LNCaP clone FGC (cell line): ENCODE data around the gene PGRMC2.

ENCODE experiments used
- DNase-seq: peaks from one replicate; pipeline ENCODE4 v3.0.0-alpha.2; 2011; ENCODE audit warnings: low read depth
- H3K4me3 ChIP-seq: 2 replicates; pipeline ENCODE4 v1.5.1; 2011; ENCODE audit warnings: mild to moderate bottlenecking, low read depth, low read length, control low read depth
- TF ChIP-seq, protein P1 (sequence below): IDR thresholded peaks from 2 replicates; pipeline ENCODE4 v1.5.1; 2012; ENCODE audit warnings: mild to moderate bottlenecking; ENCODE audit not compliant: control insufficient read depth, insufficient read depth; ENCODE audit errors: extremely low read depth

PGRMC2 gene

DNA sequence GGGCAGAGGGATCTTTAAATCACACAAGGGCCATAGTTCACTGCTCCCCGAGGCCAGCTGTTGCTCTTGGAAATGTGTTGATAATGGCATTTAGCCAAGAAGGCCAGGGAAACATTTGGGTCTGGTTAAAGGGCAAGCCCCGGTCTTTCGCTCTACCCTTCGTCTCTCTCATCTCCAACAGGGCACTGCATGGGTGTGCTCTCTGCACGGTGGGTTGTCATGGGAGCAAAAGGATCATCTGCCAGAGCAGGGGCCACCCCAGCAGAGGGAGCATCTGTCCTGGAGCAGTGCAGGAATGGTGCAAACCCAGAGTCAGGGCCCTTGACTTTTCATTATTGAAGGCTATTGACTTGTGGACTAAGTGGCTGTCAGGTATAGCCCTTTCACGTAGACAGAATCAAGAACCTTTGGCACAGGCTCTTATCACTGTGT, 22.7 kb upstream of the PGRMC2 start:
- no peak for DNase-seq
- H3K4me3 ChIP-seq = no peak overlapping the region
- TF ChIP-seq, protein P1, sequence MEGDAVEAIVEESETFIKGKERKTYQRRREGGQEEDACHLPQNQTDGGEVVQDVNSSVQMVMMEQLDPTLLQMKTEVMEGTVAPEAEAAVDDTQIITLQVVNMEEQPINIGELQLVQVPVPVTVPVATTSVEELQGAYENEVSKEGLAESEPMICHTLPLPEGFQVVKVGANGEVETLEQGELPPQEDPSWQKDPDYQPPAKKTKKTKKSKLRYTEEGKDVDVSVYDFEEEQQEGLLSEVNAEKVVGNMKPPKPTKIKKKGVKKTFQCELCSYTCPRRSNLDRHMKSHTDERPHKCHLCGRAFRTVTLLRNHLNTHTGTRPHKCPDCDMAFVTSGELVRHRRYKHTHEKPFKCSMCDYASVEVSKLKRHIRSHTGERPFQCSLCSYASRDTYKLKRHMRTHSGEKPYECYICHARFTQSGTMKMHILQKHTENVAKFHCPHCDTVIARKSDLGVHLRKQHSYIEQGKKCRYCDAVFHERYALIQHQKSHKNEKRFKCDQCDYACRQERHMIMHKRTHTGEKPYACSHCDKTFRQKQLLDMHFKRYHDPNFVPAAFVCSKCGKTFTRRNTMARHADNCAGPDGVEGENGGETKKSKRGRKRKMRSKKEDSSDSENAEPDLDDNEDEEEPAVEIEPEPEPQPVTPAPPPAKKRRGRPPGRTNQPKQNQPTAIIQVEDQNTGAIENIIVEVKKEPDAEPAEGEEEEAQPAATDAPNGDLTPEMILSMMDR = no peak

DNA sequence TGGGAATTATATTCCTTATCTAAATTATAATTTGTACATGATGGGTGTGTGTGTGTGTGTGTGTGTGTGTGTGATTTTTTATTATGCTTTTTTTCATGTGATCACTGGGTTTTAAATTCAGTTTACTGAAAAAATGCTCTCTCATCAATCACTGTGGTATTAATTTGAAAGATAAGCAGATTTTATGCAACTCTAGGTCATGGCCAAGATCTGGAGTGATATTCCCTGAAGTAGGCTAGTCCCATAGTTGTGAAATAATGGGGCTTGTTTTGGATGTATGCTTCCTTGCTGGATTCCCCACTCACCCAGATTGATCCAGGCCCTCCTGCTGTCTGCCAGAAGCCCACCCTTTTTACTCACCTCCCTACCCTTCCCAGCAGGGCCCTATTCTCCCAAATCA, 22.0 kb upstream of the PGRMC2 start:
- no peak for DNase-seq
- no peak overlapping the region for H3K4me3 ChIP-seq
- TF ChIP-seq, protein P1 = no peak

DNA sequence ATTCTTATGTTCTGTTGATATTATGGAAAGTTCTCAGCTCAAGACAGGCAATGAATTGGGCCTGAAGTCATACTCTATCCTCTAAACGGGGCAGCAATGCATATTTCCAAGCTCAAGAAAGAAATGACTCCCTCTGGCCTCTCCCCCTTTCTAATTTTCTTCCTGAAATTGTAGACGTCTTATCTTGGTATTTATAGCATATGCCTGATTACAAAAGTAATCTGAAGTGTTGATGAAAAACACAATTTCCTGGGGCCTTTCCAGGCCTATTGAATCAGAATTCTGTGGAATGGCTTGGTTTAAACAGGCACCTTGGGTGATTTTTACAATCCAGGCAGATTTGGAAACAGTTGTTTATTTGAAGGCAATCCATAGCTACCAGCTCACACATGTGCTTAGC, 21.4 kb upstream of the PGRMC2 start:
- DNase-seq = no peak
- TF ChIP-seq, protein P1 = no peak
- no peak overlapping the region for H3K4me3 ChIP-seq

GRCh38 chr4:128307123-128307571, 19.5 kb upstream of the PGRMC2 start:
- DNase-seq = no peak
- no peak overlapping the region for H3K4me3 ChIP-seq
- TF ChIP-seq, protein P1 = no peak

DNA sequence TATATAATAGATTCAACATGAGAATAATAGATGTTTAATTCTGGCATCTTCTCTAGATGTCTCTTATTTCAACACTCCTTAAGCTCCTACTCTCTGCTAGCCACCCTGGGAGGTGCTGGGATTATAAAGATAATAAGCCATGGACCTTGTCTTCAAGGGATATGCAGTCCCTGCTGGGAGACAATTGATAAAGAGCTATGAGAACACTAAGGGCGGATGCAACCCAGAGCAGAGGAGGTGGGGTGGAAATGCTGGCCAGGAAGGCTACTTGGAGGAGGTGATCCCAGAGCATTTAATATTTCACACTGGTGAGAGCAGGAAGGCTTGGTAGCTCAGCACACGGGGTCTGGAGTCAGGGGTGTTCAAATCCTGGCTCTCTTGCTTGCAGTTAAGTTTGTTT, 18.3 kb upstream of the PGRMC2 start:
- TF ChIP-seq, protein P1 = no peak
- H3K4me3 ChIP-seq = no peak overlapping the region
- DNase-seq = no peak

DNA sequence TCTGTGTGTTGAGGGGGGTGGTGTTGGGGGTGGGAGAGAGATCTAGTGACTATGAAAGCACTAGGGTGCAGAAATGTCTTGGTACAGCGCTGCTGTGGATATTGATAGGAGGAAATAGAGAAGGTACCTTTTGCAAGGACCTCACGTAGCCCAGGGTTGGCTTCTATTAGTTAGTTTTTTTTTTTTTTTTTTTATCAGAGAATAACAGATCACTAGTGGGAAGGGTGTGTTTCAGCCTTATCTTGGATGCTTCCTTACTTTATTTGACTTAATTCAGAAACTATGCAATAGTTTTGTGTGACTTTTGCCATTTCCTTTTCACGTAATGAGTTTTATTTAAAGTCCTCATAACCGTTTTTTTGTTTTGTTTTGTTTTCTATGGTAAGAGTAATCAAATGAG, 16.4 kb upstream of the PGRMC2 start:
- H3K4me3 ChIP-seq = no peak overlapping the region
- TF ChIP-seq, protein P1 = no peak
- DNase-seq = no peak

DNA sequence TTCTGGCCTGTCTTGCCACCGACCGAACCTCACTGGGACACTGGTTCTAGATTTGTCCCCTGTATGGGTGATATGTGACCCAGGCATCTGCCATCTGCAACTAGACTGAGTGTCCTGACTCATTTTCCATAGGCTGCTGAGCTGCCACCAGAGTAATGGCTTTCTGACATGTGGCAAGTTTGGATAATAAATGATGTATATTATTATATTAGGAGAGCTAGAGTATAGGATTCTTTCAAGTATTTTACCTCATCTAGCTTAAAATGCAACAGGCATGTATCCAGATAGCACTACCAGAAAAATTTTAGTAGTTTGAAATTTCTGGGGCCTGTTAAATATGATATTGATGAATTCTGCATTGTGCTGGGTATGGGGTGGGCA, 15.8 kb upstream of the PGRMC2 start:
- H3K4me3 ChIP-seq = no peak overlapping the region
- no peak for DNase-seq
- TF ChIP-seq, protein P1 = no peak
